ENCODE data around the gene FAM107B. TPM values are rescaled to one million over a fixed set of nuclear protein-coding genes. Genes with fewer than 3 reads are reported as not detected.

The FAM107B gene
- total and polyA plus RNA-seq, 2 experiments from 2014 or later, result 11.0 to 17.6 TPM

GRCh38 chr10:14678637-14679036, 96.1 kb downstream of the FAM107B start:
- Histone ChIP-seq H4K20me1 (replicated peaks; ENCODE audit: insufficient read depth) (no peaks in the 10 kb centered on the region), H3K79me2 (replicated peaks; ENCODE audit: insufficient read depth) (no peaks in the 10 kb centered on the region), H3K27ac (ENCODE audit: low read depth) (no peak overlapping the region), H3K4me3 (no peak overlapping the region), H3K4me2 (no peak overlapping the region), H3K36me3 (ENCODE audit: insufficient read depth) (no peaks in the 10 kb centered on the region), H3F3A (replicated peaks; ENCODE audit: low read depth) (no peaks in the 10 kb centered on the region), H3K9me2 (ENCODE audit: insufficient read depth) (no peaks in the 10 kb centered on the region), H2AFZ (0 out of 2 replicates have a peak overlapping the region, but pooled peaks have one; percentile 23), H3K27me3 (ENCODE audit: insufficient read depth) (no peaks in the 10 kb centered on the region), H3K4me1 (ENCODE audit: insufficient read depth) (peaks cover 16% of the 10 kb centered on the region)
- Mint-ChIP-seq H3K27ac (no peak overlapping the region), H3K9me3 (no peaks in the 10 kb centered on the region), H3K36me3 (ENCODE audit: low read depth) (no peaks in the 10 kb centered on the region), H3K27me3 (ENCODE audit: insufficient read depth, low read depth, poor library complexity) (peaks cover 2% of the 10 kb centered on the region), H3K4me1 (peaks cover 18% of the 10 kb centered on the region), H3K4me3 (no peak overlapping the region)
- no peak for TF ChIP-seq EZH2 (IDR thresholded peaks at IDR 0.05; ENCODE audit: low read depth, unreplicated experiment)
- no peak for TF ChIP-seq STAT1 (IDR thresholded peaks at IDR 0.05; ENCODE audit: unreplicated experiment)
- no peak for TF ChIP-seq JUNB (IDR thresholded peaks at IDR 0.05; ENCODE audit: unreplicated experiment)
- TF ChIP-seq ZNF331 (CRISPR knock-in tag; IDR thresholded peaks at IDR 0.05; ENCODE audit: low read depth), result no peak
- DNase-seq (ENCODE audit: low spot score), result no peak
- ATAC-seq, result no peak

- H3K27ac Mint-ChIP-seq, result no peak overlapping the region
- no peak for ATAC-seq
- no peaks in the 10 kb centered on the region for H4K20me1 ChIP-seq (replicated peaks; ENCODE audit: insufficient read depth)
- H3K9me3 Mint-ChIP-seq, result no peaks in the 10 kb centered on the region
- no peak for TF ChIP-seq STAT1 (IDR thresholded peaks at IDR 0.05; ENCODE audit: unreplicated experiment)
- no peak for TF ChIP-seq POLR2AphosphoS5 (IDR thresholded peaks at IDR 0.05; ENCODE audit: low read depth)
- TF ChIP-seq ZNF114 (CRISPR knock-in tag; IDR thresholded peaks at IDR 0.05), result no peak
- no peak for TF ChIP-seq ZNF331 (CRISPR knock-in tag; IDR thresholded peaks at IDR 0.05; ENCODE audit: low read depth)
- H3F3A ChIP-seq (replicated peaks; ENCODE audit: low read depth), result no peaks in the 10 kb centered on the region
- H3K4me3 Mint-ChIP-seq, result no peak overlapping the region
- no peak overlapping the region for H3K4me2 ChIP-seq
- H3K9me2 ChIP-seq (ENCODE audit: insufficient read depth), result no peaks in the 10 kb centered on the region
- H3K79me2 ChIP-seq (replicated peaks; ENCODE audit: insufficient read depth), result no peaks in the 10 kb centered on the region
- DNase-seq (ENCODE audit: low spot score), result no peak
- H2AFZ ChIP-seq, result 0 out of 2 replicates have a peak overlapping the region, but pooled peaks have one; percentile 7
- no peak overlapping the region for H3K4me3 ChIP-seq
- peaks cover 2% of the 10 kb centered on the region for H3K27me3 Mint-ChIP-seq (ENCODE audit: insufficient read depth, low read depth, poor library complexity)
- no peaks in the 10 kb centered on the region for H3K27me3 ChIP-seq (ENCODE audit: insufficient read depth)
- H3K36me3 ChIP-seq (ENCODE audit: insufficient read depth), result no peaks in the 10 kb centered on the region
- no peaks in the 10 kb centered on the region for H3K36me3 Mint-ChIP-seq (ENCODE audit: low read depth)
- H3K4me1 ChIP-seq (ENCODE audit: insufficient read depth), result peaks cover 22% of the 10 kb centered on the region
- H3K4me1 Mint-ChIP-seq, result peaks cover 24% of the 10 kb centered on the region
- H3K27ac ChIP-seq (ENCODE audit: low read depth), result no peak overlapping the region
Measured at GRCh38 chr10:14676732-14677131, 98.0 kb downstream of the FAM107B start.

- Histone ChIP-seq H3K4me2 (peak overlapping the region; percentile 34), H3K4me1 (ENCODE audit: insufficient read depth) (peaks cover 22% of the 10 kb centered on the region), H3F3A (replicated peaks; ENCODE audit: low read depth) (no peaks in the 10 kb centered on the region), H3K4me3 (no peak overlapping the region), H3K79me2 (replicated peaks; ENCODE audit: insufficient read depth) (no peaks in the 10 kb centered on the region), H3K27ac (ENCODE audit: low read depth) (no peak overlapping the region), H3K27me3 (ENCODE audit: insufficient read depth) (no peaks in the 10 kb centered on the region), H3K36me3 (ENCODE audit: insufficient read depth) (no peaks in the 10 kb centered on the region), H4K20me1 (replicated peaks; ENCODE audit: insufficient read depth) (no peaks in the 10 kb centered on the region), H3K9me2 (ENCODE audit: insufficient read depth) (no peaks in the 10 kb centered on the region), H2AFZ (no peak overlapping the region)
- Mint-ChIP-seq H3K9me3 (peaks cover 4% of the 10 kb centered on the region; the same call in 2 of the 3 replicates), H3K4me3 (peak overlapping the region; percentile 4; the same call in 2 of the 3 replicates), H3K27me3 (ENCODE audit: insufficient read depth, low read depth, poor library complexity) (peaks cover 2% of the 10 kb centered on the region), H3K27ac (no peak overlapping the region), H3K36me3 (ENCODE audit: low read depth) (0 out of 3 replicates have a peak, but pooled peaks cover 3% of the 10 kb centered on the region), H3K4me1 (peaks cover 24% of the 10 kb centered on the region)
- ATAC-seq (peak; percentile 95), DNase-seq (ENCODE audit: low spot score) (peak; percentile 54)
- TF ChIP-seq POLR2AphosphoS5 (IDR thresholded peaks at IDR 0.05; ENCODE audit: low read depth), result no peak
Measured at GRCh38 chr10:14674376-14675050, 100.2 kb downstream of the FAM107B start.

All from GM23338 (cell line).